ENCODE data around the gene KHSRP.
A peak's percentile ranks its signal among the peaks of the same experiment; 100 is the strongest.

The KHSRP gene

DNA sequence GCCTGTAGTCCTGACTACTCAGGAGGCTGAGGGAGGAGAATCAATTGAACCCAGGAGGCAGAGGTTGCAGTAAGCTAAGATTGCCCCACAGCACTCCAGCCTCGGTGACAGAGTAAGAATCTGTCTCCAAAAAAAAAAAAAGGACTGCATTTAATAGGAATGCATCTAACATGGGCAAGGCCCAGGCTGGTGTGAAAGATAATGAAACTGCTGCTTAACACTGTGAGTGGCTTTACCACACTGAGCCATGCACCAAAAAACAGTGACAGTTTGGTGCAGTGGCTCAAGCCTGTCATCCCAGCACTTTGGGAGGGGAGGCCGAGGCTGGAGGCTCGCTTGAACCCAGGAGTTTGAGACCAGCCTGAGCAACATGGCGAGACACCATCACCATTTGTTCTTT, 40.2 kb downstream of the KHSRP start:
- DNase-seq, result no peak

DNA sequence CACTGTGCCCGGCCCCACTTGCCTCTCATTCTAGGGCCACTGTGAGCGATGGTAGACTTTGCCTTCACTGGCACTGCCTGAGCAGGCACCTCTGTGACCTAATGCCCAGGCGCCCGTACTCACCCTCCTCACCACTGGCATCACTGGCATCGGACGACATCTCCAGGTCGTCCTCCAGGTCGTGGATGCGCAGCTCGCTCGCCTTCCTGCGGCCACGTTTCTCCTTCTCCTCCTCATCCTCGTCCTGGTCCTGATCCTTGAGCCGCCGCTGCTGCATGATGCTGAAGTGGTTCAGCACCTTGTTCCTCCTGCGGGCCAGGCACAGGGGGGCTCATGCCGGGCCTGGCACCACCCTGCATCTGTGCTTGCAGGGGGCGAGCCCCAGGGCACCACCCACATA, 41.4 kb downstream of the KHSRP start:
- no peak for DNase-seq

DNA sequence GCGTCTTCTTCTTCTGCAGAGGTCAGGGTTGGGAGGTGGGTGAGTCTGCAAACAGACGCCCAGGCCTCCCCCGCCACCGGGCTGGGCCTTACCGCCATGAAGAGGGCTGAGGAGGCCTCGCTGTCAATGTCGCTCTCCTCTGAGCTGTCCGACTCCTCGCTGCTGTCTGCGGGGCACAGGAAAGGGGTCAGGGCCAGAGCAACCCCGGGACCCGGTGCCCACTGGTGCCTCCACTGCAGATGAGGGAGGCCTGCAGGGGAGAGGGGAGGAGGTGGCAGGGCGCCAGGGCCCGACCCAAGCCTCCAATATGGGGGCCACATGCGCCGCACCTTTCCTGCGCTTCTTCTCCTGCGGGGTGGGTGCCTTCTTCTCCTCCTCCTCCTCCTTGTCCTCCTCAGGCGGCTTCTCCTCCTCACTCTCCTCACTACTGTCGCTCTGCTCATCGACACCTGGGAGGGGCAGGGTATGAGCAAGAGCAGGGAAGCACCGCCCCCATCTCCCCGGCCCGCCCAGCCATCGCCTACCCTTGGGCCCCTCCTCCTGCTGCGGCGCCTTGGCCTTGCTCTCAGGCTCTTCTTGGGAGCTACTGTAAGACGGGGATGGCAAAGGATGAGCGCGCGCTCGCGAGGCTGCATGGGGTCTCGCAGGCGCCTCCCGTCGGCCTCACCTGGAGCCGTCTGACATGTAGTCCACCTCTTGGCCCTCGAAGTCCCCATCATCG, 43.4 kb downstream of the KHSRP start:
- DNase-seq, result no peak

DNA sequence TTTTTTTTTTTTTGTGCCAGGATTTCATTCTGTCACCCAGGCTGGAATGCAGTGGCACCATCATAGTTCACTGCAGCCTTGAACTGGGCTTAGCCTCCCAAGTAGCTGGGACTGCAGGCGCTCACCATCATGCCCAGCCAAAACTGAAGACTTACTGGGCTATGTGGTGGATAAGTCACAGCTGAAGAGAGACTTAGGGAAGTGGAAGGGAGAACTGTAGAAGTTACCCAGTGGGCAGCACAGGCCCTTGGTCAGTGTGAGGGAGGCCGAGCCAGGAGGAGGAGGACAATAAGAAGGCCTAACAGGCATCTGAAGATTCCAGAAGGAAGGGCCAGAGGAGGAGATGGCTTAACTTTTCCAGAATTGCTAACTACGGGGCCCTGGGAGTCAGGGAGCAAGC, 44.9 kb downstream of the KHSRP start:
- DNase-seq, result no peak

DNA sequence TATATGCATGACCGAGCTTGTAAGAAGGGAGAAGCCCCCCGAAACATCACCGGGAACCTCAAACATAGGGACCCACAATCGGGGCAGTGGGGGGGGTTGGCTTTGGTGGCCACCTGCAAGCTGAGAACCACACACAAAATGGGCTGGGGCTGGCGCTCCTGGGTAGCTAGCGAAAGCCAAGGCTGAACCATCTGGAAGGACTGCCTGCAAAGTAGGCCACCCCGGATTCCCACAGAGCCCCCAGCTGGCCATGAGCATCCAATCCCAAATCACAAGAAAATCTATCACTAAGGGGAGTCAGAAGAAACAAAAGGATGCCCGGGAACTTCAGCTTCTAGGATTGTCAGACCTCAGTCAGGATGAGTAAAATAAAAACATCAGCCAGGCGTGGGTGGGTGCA, 46.1 kb downstream of the KHSRP start:
- DNase-seq, result no peak

DNA sequence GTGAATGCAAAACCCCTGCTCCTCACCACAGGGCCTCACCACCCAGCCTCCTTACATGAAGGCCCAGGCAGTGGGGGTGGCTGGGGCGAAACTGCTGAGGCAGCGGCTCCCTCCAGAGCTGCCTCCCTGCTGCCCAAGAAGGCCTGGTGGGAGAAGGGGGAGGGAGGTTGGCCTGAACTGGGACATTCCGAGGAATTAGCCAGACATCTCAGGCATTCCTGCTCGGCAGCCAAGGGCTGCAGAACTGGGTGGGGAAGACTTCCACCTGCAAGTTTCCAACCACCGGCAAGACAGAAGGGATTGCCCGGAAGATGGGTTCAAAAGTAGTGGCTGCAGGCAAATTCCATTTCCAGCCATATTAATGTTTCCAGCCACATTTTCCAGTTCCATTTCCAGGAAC, 46.6 kb downstream of the KHSRP start:
- DNase-seq, result peak; percentile 96

DNA sequence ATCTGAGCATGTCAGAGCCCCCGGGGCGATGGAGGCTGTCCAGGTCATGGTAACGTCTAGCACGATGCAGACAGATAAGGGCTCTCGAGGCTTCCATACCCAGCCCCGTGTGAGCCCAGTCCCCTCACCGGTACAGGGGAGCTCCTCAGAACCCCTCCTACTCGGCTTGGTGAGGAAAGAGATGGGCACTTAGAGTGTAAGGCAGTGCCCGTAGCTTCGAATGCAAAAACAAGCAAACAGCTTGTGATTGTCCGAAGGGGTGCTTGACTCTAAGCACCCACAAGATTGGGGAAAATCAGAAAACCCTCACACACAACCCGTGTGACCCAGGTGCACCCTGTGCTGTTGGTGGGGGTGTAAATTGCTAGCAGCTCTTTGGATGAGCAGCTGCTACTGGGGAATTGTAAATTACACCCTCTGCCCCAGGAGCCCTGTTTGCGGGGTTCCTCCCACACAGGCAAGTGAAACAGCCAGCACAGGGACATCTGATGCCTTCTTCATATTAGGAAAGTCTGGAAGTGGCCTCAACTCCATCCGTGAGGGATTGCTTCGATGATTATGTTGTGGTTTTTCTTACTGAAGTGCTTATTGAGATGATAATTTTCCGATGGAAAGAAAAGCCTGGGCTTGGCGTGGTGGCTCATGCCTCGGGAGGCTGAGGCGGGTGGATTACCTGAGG, 48.0 kb downstream of the KHSRP start:
- DNase-seq, result no peak

DNA sequence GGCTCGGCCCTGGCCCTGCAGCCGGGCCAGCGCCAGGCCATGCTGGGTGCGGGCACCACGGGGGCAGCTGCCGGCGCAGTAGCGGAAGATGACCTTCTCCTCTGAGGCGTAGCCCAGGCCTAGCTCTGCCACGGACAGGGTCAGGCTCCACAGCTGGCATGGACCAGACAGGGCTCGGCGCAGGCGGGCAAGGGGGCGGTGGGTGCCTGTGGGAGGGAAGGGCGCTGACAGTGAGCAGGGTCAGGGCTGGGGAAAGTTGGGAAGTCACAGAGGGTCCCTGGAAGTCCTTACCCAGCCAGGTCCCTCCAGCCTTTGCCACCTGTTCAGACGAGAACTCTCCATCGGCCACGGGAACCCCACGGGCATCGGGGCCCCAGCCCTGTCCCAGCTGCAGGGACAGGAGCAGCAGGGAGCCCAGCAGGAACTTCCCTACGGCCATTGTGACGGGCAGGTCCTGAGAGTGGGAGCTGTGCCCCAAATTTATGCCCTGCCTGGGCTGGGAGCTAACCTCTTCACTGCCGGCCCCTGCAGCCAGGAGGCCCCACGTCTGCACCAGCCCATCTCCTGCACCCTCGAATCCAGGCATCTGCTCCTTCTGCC, 49.1 kb downstream of the KHSRP start, which contains the start of gene PSPN:
Gene PSPN, minus strand, starts transcription at position 523 of the 600 bp plus-strand sequence. Its CDS starts 84 bp downstream, at position 439.
- DNase-seq, result no peak

DNA sequence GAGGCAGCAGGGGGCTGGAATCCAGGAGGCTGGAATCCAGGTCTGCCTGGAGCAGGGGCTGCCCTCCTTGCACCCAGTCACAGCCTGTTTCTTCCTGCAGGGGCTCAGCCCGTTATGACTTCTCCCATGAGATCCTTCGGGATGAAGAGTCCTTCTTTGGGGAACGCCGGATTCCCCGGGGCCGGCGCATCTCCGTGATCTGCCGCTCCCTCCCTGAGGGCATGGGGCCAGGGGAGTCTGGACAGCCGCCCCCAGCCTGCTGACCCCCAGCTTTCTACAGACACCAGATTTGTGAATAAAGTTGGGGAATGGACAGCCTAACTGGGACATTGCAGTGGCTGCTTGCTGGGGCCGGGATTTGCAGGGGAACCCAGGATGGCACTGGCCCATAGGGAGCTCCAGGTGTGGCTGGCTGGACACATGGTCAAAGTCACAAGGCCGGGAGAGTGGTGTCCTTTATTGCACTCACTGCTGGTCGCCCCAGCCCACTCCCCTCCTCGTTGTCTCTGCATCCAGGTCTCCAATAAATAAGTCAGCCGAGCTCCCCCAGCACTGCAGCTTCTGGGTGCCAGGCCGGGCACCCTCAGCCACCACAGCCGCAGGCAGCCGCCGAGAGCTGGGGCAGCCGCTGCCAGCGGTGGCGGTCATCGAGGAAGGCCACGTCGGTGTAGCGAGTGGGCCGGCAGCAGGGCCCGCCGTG, 49.8 kb downstream of the KHSRP start:
- DNase-seq, result no peak

DNA sequence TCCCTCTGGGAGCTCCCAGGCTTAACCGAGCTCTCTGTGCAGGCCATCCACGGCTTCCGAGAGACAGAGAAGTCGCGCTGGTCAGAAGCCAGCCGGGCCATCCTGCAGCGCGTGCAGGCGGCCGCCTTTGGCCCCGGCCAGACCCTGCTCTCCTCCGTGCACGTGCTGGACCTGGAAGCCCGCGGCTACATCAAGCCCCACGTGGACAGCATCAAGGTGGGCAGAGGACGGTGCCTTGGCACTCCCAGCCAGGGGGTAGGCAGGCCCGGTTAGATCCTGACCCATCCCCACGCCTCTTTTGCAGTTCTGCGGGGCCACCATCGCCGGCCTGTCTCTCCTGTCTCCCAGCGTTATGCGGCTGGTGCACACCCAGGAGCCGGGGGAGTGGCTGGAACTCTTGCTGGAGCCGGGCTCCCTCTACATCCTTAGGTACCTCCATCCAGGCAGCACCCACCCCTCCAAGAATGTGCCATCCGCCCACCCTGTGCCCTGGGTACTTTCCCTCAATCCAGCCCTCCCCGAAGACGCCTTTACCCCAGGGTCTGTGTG, 50.4 kb downstream of the KHSRP start:
- no peak for DNase-seq

DNA sequence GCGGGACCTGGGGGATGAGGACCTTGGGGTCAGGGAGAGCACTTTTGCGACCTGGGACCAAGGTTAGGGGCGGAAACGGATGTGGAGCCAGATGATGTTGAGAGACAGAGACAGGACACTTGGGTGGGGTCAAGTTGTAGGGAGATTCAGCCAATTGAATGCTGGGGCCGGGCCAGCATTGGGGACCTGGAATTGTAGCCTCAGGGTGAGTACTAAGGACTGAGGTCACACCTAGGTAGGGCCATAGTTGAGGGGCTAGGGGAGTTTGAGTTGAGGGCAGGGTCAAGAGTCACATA, 50.9 kb downstream of the KHSRP start:
- no peak for DNase-seq

DNA sequence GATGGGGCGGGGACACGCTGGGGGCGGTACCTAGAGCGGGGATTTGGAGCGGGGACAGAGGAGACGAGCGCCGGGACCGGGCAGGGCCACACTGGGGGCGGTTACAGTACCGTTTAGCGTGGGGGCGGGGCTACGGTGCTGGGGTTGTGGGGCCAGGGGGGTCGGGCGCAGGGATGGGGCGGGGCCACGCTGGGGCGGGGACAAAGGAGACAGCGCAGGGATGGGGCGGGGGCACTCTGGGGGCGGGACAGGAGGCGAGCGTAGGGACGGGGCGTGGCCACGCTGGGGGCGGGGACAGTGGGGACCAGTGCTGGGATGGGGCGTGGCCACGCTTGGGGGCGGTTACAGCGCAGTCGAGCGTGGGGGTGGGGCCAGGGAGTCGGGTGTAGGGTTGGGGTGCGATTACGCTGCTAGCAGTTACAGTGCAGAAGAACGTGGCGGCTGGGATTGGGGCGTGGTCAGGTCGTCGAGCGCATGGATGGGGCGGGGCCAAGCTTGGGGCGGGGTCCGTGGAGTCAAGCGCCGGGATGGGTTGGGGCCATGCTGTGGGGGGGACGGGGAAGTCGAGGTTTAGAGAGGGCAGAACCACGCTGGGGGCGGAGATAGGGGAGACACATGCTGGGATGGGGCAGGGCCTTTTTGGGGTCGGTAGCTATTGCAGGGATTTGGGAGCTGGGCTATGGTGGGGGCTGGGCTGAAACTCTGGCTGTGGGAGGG, 51.4 kb downstream of the KHSRP start:
- peak; percentile 99 for DNase-seq

DNA sequence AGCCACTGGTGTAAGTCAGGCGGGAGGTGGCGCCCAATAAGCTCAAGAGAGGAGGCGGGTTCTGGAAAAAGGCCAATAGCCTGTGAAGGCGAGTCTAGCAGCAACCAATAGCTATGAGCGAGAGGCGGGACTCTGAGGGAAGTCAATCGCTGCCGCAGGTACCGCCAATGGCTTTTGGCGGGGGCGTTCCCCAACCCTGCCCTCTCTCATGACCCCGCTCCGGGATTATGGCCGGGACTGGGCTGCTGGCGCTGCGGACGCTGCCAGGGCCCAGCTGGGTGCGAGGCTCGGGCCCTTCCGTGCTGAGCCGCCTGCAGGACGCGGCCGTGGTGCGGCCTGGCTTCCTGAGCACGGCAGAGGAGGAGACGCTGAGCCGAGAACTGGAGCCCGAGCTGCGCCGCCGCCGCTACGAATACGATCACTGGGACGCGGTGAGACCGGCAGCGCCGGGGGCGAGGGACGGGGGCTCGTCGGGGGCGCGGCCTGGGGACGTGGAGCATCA, 52.0 kb downstream of the KHSRP start, which contains the start of gene ALKBH7:
Gene ALKBH7, plus strand, starts transcription at position 201 of the 502 bp plus-strand sequence. Its CDS starts 27 bp downstream, at position 228.
- peak; percentile 99 for DNase-seq

DNA sequence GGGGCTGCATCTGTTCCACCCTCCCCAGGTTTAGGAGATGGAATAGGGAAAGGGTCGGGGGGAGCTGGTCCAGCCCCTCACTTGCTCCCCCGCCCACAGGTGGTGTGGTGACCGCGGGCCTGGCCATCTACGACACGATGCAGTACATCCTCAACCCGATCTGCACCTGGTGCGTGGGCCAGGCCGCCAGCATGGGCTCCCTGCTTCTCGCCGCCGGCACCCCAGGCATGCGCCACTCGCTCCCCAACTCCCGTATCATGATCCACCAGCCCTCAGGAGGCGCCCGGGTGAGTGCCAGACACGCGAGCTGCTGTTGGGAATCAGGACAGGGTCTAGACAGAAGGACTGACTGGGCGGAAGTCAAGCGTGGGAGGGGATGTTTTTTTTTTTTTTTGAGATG, 60.3 kb downstream of the KHSRP start:
- DNase-seq, result no peak

Measured in islet precursor cell (in vitro differentiated cells).